KMS-11 (cell line): ENCODE results near the gene PARP12.

Experiments used
- H2AFZ ChIP-seq: fragments of 200-600 bp; sonication (generic); 2 replicates; pipeline ENCODE4 v1.6.1; 2016; ENCODE audit warnings: antibody characterized with exemption, mixed run types, low read depth
- H3K27ac ChIP-seq: fragments of 200-600 bp; sonication (generic); 2 replicates; pipeline ENCODE4 v1.6.1; 2016; ENCODE audit warnings: mild to moderate bottlenecking, mixed run types
- H3K27me3 ChIP-seq: fragments of 200-600 bp; sonication (generic); 2 replicates; pipeline ENCODE4 v1.6.1; 2017; ENCODE audit warnings: mild to moderate bottlenecking, low read depth, mixed run types, moderate library complexity; ENCODE audit not compliant: insufficient read depth
- H3K36me3 ChIP-seq: fragments of 200-600 bp; sonication (generic); 2 replicates; pipeline ENCODE4 v1.6.1; 2017; ENCODE audit warnings: mild to moderate bottlenecking, mixed run types; ENCODE audit not compliant: insufficient read depth
- H3K4me1 ChIP-seq: fragments of 200-600 bp; sonication (generic); 2 replicates; pipeline ENCODE4 v1.6.1; 2016; ENCODE audit warnings: mild to moderate bottlenecking, low read depth, mixed run types; ENCODE audit not compliant: poor library complexity, severe bottlenecking
- H3K4me2 ChIP-seq: fragments of 200-600 bp; sonication (generic); 2 replicates; pipeline ENCODE4 v1.7.0; 2016; ENCODE audit warnings: mild to moderate bottlenecking, mixed run types
- H3K4me3 ChIP-seq: fragments of 200-600 bp; sonication (generic); IDR thresholded peaks from 2 replicates; pipeline ENCODE4 v1.6.1; 2017; ENCODE audit warnings: low read depth, low read length, mixed read lengths; ENCODE audit not compliant: insufficient read depth
- H3K79me2 ChIP-seq: fragments of 200-600 bp; sonication (generic); 2 replicates; pipeline ENCODE4 v1.6.1; 2016; ENCODE audit warnings: low read depth, mixed run types; ENCODE audit not compliant: insufficient read depth
- H3K9ac ChIP-seq: fragments of 200-600 bp; sonication (generic); 2 replicates; pipeline ENCODE4 v1.6.1; 2016; ENCODE audit warnings: mild to moderate bottlenecking, mixed run types
- H4K20me1 ChIP-seq: fragments of 200-600 bp; sonication (generic); 2 replicates; pipeline ENCODE4 v1.6.1; 2016; ENCODE audit warnings: mild to moderate bottlenecking, mixed run types; ENCODE audit not compliant: insufficient read depth
- CTCF ChIP-seq: fragments of 200-600 bp; sonication (generic); conservative IDR thresholded peaks from 2 replicates; pipeline ENCODE4 v1.6.1; 2017; ENCODE audit warnings: low read depth, mild to moderate bottlenecking, antibody characterized with exemption, low read length, moderate library complexity, mixed read lengths

PARP12 gene

GRCh38 chr7:140015471-140015970, 47.2 kb downstream of the PARP12 start:
- no peak overlapping the region for H3K9ac ChIP-seq
- no peak overlapping the region for H3K4me3 ChIP-seq
- no peaks in the 10 kb centered on the region for H4K20me1 ChIP-seq
- no peaks in the 10 kb centered on the region for H3K79me2 ChIP-seq
- H3K4me2 ChIP-seq: no peak overlapping the region
- H2AFZ ChIP-seq: no peak overlapping the region
- H3K4me1 ChIP-seq: no peaks in the 10 kb centered on the region
- H3K36me3 ChIP-seq: no peaks in the 10 kb centered on the region
- no peak overlapping the region for H3K27ac ChIP-seq
- TF ChIP-seq CTCF: no peak
- H3K27me3 ChIP-seq: no peaks in the 10 kb centered on the region

GRCh38 chr7:140014123-140014522, 48.6 kb downstream of the PARP12 start:
- Histone ChIP-seq H3K36me3 (no peaks in the 10 kb centered on the region), H3K27me3 (no peaks in the 10 kb centered on the region), H3K79me2 (no peaks in the 10 kb centered on the region), H3K4me1 (no peaks in the 10 kb centered on the region), H3K4me2 (no peak overlapping the region), H3K4me3 (no peak overlapping the region), H3K9ac (no peak overlapping the region), H4K20me1 (no peaks in the 10 kb centered on the region), H2AFZ (no peak overlapping the region), H3K27ac (no peak overlapping the region)
- TF ChIP-seq CTCF: no peak

- TF ChIP-seq CTCF: no peak
- Histone ChIP-seq H3K79me2 (no peaks in the 10 kb centered on the region), H3K36me3 (no peaks in the 10 kb centered on the region)
Observed at GRCh38 chr7:140013676-140014075, 49.1 kb downstream of the PARP12 start.

GRCh38 chr7:140010194-140010895, 52.4 kb downstream of the PARP12 start:
- no peak overlapping the region for H2AFZ ChIP-seq
- no peak overlapping the region for H3K27ac ChIP-seq
- H3K36me3 ChIP-seq: no peaks in the 10 kb centered on the region
- no peak overlapping the region for H3K4me2 ChIP-seq
- no peak for TF ChIP-seq CTCF
- no peaks in the 10 kb centered on the region for H3K27me3 ChIP-seq
- no peaks in the 10 kb centered on the region for H3K79me2 ChIP-seq
- no peak overlapping the region for H3K4me3 ChIP-seq
- H3K9ac ChIP-seq: no peak overlapping the region
- H3K4me1 ChIP-seq: no peaks in the 10 kb centered on the region
- no peaks in the 10 kb centered on the region for H4K20me1 ChIP-seq

More at GRCh38 chr7:140013676-140014075, 49.1 kb downstream of the PARP12 start:
- no peak overlapping the region for H3K27ac ChIP-seq
- no peak overlapping the region for H3K4me3 ChIP-seq
- no peak overlapping the region for H3K9ac ChIP-seq
- no peaks in the 10 kb centered on the region for H3K4me1 ChIP-seq
- H3K4me2 ChIP-seq: no peak overlapping the region
- no peaks in the 10 kb centered on the region for H3K27me3 ChIP-seq
- H4K20me1 ChIP-seq: no peaks in the 10 kb centered on the region
- H2AFZ ChIP-seq: no peak overlapping the region
